ENCODE measurements around the gene PKNOX2.

PKNOX2 gene

DNA sequence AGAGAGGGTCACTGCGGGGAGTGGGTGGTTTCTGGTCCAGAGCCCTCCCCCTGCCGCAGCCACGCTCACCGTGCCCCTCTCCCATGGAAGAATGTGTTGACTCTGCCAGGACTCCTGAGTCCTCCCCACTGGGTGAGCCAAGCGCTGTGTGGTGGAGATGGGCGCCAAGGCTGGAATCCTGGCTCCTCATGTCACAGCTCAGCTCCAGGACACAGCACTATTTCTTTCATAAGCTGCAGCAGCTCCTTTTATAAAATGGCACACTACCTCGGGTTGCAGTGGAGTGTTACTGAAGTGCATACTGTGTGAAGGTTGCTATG is 247.6 kb downstream of the PKNOX2 start:
- no peak overlapping the region for H3K4me3 ChIP-seq (ENCODE audit: low read depth, low read length)
- TF ChIP-seq, protein P1, sequence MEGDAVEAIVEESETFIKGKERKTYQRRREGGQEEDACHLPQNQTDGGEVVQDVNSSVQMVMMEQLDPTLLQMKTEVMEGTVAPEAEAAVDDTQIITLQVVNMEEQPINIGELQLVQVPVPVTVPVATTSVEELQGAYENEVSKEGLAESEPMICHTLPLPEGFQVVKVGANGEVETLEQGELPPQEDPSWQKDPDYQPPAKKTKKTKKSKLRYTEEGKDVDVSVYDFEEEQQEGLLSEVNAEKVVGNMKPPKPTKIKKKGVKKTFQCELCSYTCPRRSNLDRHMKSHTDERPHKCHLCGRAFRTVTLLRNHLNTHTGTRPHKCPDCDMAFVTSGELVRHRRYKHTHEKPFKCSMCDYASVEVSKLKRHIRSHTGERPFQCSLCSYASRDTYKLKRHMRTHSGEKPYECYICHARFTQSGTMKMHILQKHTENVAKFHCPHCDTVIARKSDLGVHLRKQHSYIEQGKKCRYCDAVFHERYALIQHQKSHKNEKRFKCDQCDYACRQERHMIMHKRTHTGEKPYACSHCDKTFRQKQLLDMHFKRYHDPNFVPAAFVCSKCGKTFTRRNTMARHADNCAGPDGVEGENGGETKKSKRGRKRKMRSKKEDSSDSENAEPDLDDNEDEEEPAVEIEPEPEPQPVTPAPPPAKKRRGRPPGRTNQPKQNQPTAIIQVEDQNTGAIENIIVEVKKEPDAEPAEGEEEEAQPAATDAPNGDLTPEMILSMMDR (IDR thresholded peaks at IDR 0.05; ENCODE audit: low read depth, low read length, missing control alignments) = no peak
- DNase-seq (ENCODE audit: low read depth) = no peak

DNA sequence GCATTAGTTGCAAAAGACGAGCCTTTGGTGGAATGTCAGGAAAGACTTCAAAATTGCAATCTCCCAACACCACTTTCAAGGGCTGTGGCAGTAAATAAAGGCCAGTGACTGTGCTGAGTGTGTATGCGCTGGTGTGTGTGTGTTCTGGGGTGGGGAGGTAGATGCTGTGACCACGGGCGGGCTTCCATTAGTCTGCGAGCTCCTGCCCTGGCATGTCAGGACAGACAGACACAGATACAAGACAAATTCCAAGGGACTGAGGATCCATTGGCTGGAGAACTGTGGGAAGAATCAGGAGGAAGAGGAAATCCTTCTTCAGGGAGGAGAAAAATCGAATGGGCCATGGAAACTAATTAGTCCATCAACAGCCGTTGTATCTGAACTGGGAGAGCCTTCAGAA is 248.0 kb downstream of the PKNOX2 start:
- DNase-seq (ENCODE audit: low read depth) = no peak
- TF ChIP-seq, protein P1 (IDR thresholded peaks at IDR 0.05; ENCODE audit: low read depth, low read length, missing control alignments) = no peak
- no peak overlapping the region for H3K4me3 ChIP-seq (ENCODE audit: low read depth, low read length)

DNA sequence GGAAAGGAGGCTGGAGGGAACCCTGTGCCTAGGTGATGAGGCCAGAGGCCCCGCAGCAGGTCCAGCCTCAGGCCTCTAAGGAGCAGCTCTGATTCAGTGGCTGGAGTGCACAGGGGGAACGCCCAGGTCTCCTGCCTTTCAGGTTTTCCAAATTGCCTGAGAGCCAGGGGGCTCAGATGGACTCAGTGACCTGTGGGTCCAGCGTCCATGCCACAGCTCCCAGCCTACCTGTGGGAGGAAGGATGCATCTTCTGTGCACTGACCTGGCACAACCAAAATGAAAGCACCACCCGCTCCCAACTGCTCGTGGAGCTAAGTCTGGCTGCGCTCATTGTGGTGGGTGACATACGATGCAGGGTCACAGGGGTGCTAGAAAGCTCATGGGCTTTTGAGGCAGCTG is 248.7 kb downstream of the PKNOX2 start:
- DNase-seq (ENCODE audit: low read depth) = no peak
- no peak overlapping the region for H3K4me3 ChIP-seq (ENCODE audit: low read depth, low read length)
- TF ChIP-seq, protein P1 (IDR thresholded peaks at IDR 0.05; ENCODE audit: low read depth, low read length, missing control alignments) = no peak

DNA sequence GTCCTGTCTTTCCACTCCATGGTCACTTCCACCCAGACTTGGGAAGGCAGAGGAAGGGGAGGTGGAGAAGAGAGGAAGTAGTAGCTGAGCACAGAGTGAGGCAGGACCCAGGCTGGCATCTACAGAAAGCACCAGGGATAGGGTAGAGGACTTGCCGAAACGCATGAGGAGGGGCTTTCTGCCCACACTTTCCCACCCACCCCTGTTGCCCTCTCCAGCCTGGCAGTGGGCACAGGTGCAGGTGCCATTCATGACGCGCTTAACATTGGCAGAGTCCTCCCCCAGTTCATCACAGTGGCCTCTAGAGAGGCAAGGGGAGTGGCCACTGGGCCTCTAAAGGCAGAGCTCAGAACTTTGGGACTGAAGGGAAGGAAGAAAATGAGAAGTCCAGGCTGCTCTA is 249.6 kb downstream of the PKNOX2 start:
- DNase-seq (ENCODE audit: low read depth) = no peak
- TF ChIP-seq, protein P1 (IDR thresholded peaks at IDR 0.05; ENCODE audit: low read depth, low read length, missing control alignments) = no peak
- H3K4me3 ChIP-seq (ENCODE audit: low read depth, low read length) = no peak overlapping the region

DNA sequence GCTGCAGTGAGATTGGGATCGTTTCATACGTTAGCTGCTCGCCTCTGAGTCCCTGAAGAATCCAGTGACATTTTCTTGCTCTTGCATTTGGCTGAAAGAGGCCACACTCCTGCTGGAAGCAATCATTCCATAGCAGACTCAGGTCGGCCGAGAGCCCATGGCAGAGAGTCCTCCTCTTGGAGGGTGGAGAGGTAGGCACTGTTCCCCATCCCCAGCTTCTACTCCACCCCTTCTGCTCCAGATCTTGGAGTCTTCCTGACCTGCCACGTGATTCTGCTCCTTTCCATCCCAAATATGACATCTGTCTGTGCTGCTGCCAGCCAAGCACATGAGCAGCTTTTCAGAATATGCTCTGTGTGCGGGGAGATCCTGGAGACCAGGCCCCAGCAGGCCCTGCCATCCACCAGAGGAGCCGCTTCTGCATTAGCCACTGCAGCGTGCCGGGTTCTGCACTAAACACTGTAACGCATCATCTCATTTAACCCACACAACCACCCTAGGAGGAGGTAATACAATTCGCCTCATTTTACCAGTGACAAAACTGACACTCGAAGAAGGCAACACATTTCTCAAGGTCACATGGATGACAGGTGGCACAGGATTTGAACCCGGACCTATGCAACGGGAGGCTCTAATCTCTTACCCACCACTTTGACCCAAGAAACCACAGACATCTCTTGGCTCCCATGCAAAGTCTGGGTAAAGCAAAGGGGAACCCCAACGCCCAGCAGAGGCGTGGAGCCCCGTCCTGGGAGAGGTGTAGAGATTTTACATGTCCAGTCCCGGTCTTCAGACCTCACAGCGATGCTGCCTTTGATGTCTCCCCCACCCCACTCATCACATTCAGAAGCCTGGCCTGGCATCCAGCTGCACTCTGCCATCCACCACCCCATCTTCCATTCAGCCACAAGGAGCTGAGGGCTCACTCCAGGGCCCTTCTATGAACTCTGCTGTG is 252.7 kb downstream of the PKNOX2 start:
- TF ChIP-seq, protein P1 (IDR thresholded peaks at IDR 0.05; ENCODE audit: low read depth, low read length, missing control alignments) = no peak
- H3K4me3 ChIP-seq (ENCODE audit: low read depth, low read length) = no peak overlapping the region
- no peak for DNase-seq (ENCODE audit: low read depth)

DNA sequence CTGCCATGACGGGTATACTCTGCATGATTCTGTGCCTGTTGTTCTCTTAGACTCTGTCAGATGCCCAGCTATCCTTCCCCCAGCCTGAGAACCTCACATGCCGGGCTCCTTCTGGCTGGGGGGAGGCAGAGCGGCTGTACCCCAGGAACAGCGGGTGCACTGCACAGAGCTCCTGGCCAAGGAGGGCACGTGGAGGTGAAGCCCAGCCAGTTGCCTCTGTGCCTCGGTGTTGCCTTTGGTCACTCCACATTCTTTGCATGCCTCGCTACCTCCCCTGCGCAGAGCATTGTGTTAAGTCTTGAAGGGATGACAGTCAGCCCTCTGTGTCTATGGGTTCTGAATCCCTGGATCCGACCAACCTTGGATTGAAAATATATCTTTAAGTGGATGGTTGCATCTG is 253.8 kb downstream of the PKNOX2 start:
- no peak overlapping the region for H3K4me3 ChIP-seq (ENCODE audit: low read depth, low read length)
- TF ChIP-seq, protein P1 (IDR thresholded peaks at IDR 0.05; ENCODE audit: low read depth, low read length, missing control alignments) = no peak

DNA sequence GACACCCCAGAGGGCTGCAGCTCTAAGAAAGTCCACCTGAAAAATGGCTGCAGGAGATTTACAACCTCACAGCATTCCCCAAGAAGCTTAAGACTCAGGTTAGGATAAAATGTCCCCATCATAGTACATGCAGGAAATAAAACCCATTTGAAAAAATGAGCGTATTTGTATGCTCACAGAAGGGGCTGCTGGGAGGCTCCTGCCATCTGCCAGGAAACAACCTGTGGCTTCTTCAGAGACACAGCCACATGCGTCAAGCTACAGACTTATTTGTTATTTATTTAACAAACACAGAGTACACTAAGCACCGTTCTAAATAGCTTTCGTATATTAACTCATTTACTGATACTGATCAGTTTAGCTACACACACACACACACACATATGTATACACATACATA is 258.1 kb downstream of the PKNOX2 start:
- DNase-seq (ENCODE audit: low read depth) = no peak
- TF ChIP-seq, protein P1 (IDR thresholded peaks at IDR 0.05; ENCODE audit: low read depth, low read length, missing control alignments) = no peak

More for the DNA sequence above, 253.8 kb downstream of the PKNOX2 start:
- no peak for DNase-seq (ENCODE audit: low read depth)

More for the DNA sequence above, 258.1 kb downstream of the PKNOX2 start:
- H3K4me3 ChIP-seq (ENCODE audit: low read depth, low read length) = no peak overlapping the region
